GM12878 (cell line): ENCODE measurements around the gene GNG13.

Experiments
- EGR1 ChIP-seq, 2 experiments: IDR thresholded peaks; 1 replicate in 1 of 2; 2 replicates in 1 of 2; pipeline ENCODE4 v1.6.1; 2011 to 2012; ENCODE audit warnings: low read depth in 2 of 2, low read length in 2 of 2, borderline replicate concordance in 1 of 2, mild to moderate bottlenecking in 1 of 2, moderate library complexity in 1 of 2
- EP300 ChIP-seq, 2 experiments: fragments of 150-350 bp in 1 of 2; IDR thresholded peaks; 2 replicates each; pipeline ENCODE4 v1.6.1; 2011 to 2012; ENCODE audit warnings: low read depth in 2 of 2, low read length in 2 of 2, borderline replicate concordance in 1 of 2, improper control_type of control experiment in 1 of 2, inconsistent platforms in 1 of 2; ENCODE audit not compliant: control insufficient read depth in 1 of 2
- MYC ChIP-seq: IDR thresholded peaks from 2 replicates; pipeline ENCODE4 v1.6.1; 2011; ENCODE audit warnings: mild to moderate bottlenecking, low read length, moderate library complexity, inconsistent platforms; ENCODE audit not compliant: insufficient read depth, insufficient replicate concordance, insufficient read length, severe bottlenecking
- POLR2A ChIP-seq: IDR thresholded peaks from 2 replicates; pipeline ENCODE4 v1.6.1; 2011; ENCODE audit warnings: low read depth, mild to moderate bottlenecking, low read length
- SMC3 ChIP-seq: IDR thresholded peaks from 2 replicates; pipeline ENCODE4 v1.6.1; 2011; ENCODE audit warnings: low read length, improper control_type of control experiment, borderline replicate concordance
- SP1 ChIP-seq: IDR thresholded peaks from one replicate; pipeline ENCODE4 v1.6.1; 2011; ENCODE audit warnings: low read depth, low read length
- TCF12 ChIP-seq: IDR thresholded peaks from 2 replicates; pipeline ENCODE4 v1.6.1; 2011; ENCODE audit warnings: low read depth, mild to moderate bottlenecking, low read length
- TF ChIP-seq, protein P1 (sequence below), 3 experiments: IDR thresholded peaks in 2 of 3; conservative IDR thresholded peaks in 1 of 3; 2 replicates each; pipeline ENCODE4 v1.5.1; 2011; ENCODE audit warnings: low read depth in 3 of 3, low read length in 3 of 3, mild to moderate bottlenecking in 3 of 3, control low read depth in 2 of 3, moderate library complexity in 2 of 3, inconsistent platforms in 1 of 3, mixed read lengths in 1 of 3; ENCODE audit not compliant: control insufficient read depth in 2 of 3, insufficient read depth in 1 of 3; ENCODE audit errors: extremely low read depth in 1 of 3
- TF ChIP-seq, protein P2 (sequence below): IDR thresholded peaks from 2 replicates; pipeline ENCODE4 v1.6.1; 2012; ENCODE audit warnings: low read depth, low read length, improper control_type of control experiment
- TF ChIP-seq, protein P3 (sequence below): IDR thresholded peaks from 2 replicates; pipeline ENCODE4 v1.6.1; 2011; ENCODE audit warnings: borderline replicate concordance, low read depth, mild to moderate bottlenecking, moderate library complexity, mixed read lengths, low read length; ENCODE audit not compliant: insufficient read depth; ENCODE audit errors: extremely low read length

DNA sequence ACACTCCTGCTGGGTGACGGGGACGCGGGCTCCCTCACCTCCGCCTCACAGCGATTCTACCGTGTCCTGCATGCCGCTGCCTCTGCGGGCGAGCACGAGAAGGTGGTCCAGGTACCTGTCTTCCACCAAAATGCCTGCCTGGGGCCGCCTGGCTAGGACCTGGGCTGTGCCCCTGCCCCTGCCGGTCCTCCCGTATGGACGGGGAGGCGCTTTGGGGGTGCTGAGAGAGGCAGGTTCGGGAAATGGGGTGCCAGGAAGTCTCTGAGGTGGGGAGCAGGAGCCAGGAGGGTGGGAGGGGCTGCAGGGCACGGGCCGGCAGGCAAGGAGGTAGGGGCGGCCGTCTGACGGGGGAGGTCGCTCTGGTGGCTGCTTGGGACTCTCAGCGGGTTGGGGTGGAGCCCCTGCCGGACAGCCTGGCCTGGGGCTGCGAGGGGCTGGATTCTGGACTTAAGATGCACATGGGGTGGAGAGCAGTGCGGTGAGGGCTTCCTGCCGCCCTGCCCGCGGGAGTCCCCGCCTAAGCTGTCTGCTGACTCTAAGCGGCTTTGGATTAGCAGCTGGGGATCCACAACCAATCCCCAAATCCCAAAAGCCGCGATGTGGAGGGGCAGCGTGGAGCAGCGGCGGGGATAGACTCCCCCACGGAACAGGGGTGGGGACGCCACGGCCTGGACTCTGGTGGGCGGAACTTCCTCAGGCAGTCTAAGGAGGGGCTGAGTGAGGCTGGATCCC lies 6.3 kb downstream of the GNG13 start:
- TF ChIP-seq, protein P1, sequence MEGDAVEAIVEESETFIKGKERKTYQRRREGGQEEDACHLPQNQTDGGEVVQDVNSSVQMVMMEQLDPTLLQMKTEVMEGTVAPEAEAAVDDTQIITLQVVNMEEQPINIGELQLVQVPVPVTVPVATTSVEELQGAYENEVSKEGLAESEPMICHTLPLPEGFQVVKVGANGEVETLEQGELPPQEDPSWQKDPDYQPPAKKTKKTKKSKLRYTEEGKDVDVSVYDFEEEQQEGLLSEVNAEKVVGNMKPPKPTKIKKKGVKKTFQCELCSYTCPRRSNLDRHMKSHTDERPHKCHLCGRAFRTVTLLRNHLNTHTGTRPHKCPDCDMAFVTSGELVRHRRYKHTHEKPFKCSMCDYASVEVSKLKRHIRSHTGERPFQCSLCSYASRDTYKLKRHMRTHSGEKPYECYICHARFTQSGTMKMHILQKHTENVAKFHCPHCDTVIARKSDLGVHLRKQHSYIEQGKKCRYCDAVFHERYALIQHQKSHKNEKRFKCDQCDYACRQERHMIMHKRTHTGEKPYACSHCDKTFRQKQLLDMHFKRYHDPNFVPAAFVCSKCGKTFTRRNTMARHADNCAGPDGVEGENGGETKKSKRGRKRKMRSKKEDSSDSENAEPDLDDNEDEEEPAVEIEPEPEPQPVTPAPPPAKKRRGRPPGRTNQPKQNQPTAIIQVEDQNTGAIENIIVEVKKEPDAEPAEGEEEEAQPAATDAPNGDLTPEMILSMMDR (IDR thresholded peaks at IDR 0.05 in 2 of 3, conservative IDR thresholded peaks at IDR 0.05 in 1 of 3; ENCODE audit: control insufficient read depth in 2 of 3, extremely low read depth in 1 of 3, insufficient read depth in 1 of 3, low read depth in 3 of 3, low read length in 3 of 3) = no peak
- TF ChIP-seq MYC (no peak), EP300 (IDR thresholded peaks at IDR 0.05; ENCODE audit: borderline replicate concordance in 1 of 2, control insufficient read depth in 1 of 2, low read depth in 2 of 2, low read length in 2 of 2) (no peak), EGR1 (IDR thresholded peaks at IDR 0.05; ENCODE audit: borderline replicate concordance in 1 of 2, low read depth in 2 of 2, low read length in 2 of 2) (no peak), SP1 (no peak), POLR2A (no peak), TCF12 (no peak), SMC3 (no peak)
- TF ChIP-seq, protein P2, sequence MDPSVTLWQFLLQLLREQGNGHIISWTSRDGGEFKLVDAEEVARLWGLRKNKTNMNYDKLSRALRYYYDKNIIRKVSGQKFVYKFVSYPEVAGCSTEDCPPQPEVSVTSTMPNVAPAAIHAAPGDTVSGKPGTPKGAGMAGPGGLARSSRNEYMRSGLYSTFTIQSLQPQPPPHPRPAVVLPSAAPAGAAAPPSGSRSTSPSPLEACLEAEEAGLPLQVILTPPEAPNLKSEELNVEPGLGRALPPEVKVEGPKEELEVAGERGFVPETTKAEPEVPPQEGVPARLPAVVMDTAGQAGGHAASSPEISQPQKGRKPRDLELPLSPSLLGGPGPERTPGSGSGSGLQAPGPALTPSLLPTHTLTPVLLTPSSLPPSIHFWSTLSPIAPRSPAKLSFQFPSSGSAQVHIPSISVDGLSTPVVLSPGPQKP = no peak
- TF ChIP-seq, protein P3, sequence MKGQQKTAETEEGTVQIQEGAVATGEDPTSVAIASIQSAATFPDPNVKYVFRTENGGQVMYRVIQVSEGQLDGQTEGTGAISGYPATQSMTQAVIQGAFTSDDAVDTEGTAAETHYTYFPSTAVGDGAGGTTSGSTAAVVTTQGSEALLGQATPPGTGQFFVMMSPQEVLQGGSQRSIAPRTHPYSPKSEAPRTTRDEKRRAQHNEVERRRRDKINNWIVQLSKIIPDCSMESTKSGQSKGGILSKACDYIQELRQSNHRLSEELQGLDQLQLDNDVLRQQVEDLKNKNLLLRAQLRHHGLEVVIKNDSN = no peak
